ENCODE results near the gene SMIM44.

SMIM44 gene

GRCh38 chr19:3459965-3460582 is 23.2 kb downstream of the SMIM44 start:
- peak overlapping the region in 1 of 5 donors; percentile 59 for H3K9ac ChIP-seq (ENCODE audit: low read length in 5 of 5)
- H3K9me3 ChIP-seq (ENCODE audit: control insufficient read depth in 5 of 5, low read length in 5 of 5) = no peaks in the 10 kb centered on the region
- peaks cover 0 to 40% (median 35%) of the 10 kb centered on the region in 5 donors for H3K4me1 ChIP-seq (ENCODE audit: control insufficient read depth in 5 of 5, insufficient read depth in 5 of 5, low read length in 5 of 5)
- peak overlapping the region; percentile 61 for H3K27ac ChIP-seq (ENCODE audit: low read depth, low read length)
- H3K36me3 ChIP-seq (ENCODE audit: control insufficient read depth in 5 of 5, insufficient read depth in 5 of 5, low read length in 5 of 5) = peaks cover 0 to 46% (median 28%) of the 10 kb centered on the region in 5 donors
- no peaks in the 10 kb centered on the region for H3K27me3 ChIP-seq (ENCODE audit: control insufficient read depth in 5 of 5, insufficient read depth in 4 of 5, low read length in 5 of 5)
- H3K4me3 ChIP-seq (ENCODE audit: low read depth in 1 of 5, low read length in 5 of 5) = no peak overlapping the region

DNA sequence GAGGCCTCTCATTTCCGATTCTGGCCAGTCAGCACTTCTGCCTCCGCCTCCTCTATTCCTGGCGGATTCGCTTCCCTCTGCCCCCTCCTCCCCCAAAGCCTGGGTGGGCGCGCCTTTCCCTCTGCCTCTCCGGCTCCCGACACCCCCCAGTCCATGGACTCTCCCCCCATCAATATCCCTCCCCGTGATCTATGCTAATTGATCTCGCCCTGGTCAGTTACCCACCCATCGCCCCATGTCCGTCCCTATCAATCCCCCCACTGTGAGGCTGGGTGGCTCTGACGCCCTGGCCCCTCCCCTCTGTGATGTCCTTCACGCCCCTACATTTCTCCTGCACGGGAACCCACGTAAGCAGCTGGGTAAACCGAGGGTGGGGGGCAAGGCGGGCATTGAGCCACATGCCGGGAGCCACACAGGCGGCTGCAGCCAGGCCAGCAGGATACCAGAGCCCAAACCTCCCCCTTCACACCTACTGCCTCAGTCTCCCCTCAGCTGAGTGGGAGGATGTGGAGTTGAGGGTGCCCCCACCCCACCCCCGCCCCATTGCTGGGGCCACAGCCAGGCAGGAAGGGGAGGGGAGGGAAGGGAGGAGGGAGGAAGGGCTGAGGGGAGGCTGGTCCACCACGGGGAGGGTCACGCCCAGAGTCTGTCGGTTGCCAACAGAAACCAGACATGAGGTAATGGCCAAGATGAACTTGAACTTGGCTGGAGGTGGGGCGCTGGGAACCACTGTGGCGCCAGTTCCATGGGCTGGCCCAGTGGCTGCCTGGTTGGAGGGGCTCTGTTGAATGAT is 24.0 kb downstream of the SMIM44 start:
- Histone ChIP-seq H3K27ac (ENCODE audit: low read depth, low read length) (peak overlapping the region; percentile 74), H3K4me3 (ENCODE audit: low read depth in 1 of 5, low read length in 5 of 5) (peak overlapping the region in 1 of 5 donors; percentile 18), H3K9me3 (ENCODE audit: control insufficient read depth in 5 of 5, low read length in 5 of 5) (no peaks in the 10 kb centered on the region), H3K9ac (ENCODE audit: low read length in 5 of 5) (peak overlapping the region in 3 of 5 donors; percentile 11 to 59 (median 30)), H3K27me3 (ENCODE audit: control insufficient read depth in 5 of 5, insufficient read depth in 4 of 5, low read length in 5 of 5) (no peaks in the 10 kb centered on the region), H3K4me1 (ENCODE audit: control insufficient read depth in 5 of 5, insufficient read depth in 5 of 5, low read length in 5 of 5) (peaks cover 0 to 40% (median 35%) of the 10 kb centered on the region in 5 donors), H3K36me3 (ENCODE audit: control insufficient read depth in 5 of 5, insufficient read depth in 5 of 5, low read length in 5 of 5) (peaks cover 0 to 53% (median 36%) of the 10 kb centered on the region in 5 donors)

DNA sequence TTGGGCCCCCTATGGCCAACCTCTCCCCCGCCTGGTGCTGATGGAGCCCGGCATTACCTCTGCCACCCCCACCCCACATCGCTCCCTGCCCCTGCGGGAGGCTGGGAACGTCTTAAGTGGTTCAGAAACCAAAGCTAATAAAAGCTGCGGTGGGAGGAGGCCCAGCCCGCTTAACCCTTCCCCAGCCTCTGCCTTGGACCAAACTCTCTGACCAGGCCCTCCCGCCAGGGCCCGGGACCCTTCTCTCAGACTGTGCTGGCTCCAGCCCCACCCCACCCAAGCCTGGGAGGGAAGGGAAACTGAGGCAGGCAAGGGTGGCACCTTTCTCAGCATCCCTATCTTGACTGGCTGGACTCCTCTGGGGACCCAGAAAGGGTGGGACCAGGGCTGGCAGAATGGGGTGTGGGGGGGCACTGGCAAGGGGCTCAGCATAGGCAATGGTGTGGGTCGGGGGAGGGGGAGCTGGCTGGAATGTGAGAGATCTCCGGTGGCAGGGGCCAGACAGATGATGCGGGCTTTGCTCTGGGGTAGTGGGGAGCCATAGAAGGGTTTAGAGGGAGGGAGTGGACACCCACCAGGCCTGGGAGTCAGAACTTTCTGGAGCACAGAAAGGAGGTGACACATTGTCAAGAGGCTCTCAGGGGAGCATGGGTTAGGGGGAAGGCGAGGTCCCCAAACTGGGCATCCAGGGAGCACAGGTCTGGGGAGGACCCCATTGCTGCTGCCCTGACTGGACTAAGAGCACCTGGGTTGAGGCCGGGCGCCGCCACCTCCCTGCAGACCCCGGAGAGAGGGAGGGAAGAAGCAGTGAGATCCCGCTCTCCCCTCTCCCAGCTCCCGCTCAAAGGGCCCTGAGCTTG is 24.8 kb downstream of the SMIM44 start:
- H3K27me3 ChIP-seq (ENCODE audit: control insufficient read depth in 5 of 5, insufficient read depth in 4 of 5, low read length in 5 of 5) = no peaks in the 10 kb centered on the region
- H3K4me1 ChIP-seq (ENCODE audit: control insufficient read depth in 5 of 5, insufficient read depth in 5 of 5, low read length in 5 of 5) = peaks cover 0 to 39% (median 35%) of the 10 kb centered on the region in 5 donors
- peak overlapping the region in 2 of 5 donors; percentile 41 to 43 for H3K9ac ChIP-seq (ENCODE audit: low read length in 5 of 5)
- peaks cover 0 to 59% (median 44%) of the 10 kb centered on the region in 5 donors for H3K36me3 ChIP-seq (ENCODE audit: control insufficient read depth in 5 of 5, insufficient read depth in 5 of 5, low read length in 5 of 5)
- H3K27ac ChIP-seq (ENCODE audit: low read depth, low read length) = peak overlapping the region; percentile 74
- H3K9me3 ChIP-seq (ENCODE audit: control insufficient read depth in 5 of 5, low read length in 5 of 5) = no peaks in the 10 kb centered on the region
- H3K4me3 ChIP-seq (ENCODE audit: low read depth in 1 of 5, low read length in 5 of 5) = peak overlapping the region in 1 of 5 donors; percentile 18

DNA sequence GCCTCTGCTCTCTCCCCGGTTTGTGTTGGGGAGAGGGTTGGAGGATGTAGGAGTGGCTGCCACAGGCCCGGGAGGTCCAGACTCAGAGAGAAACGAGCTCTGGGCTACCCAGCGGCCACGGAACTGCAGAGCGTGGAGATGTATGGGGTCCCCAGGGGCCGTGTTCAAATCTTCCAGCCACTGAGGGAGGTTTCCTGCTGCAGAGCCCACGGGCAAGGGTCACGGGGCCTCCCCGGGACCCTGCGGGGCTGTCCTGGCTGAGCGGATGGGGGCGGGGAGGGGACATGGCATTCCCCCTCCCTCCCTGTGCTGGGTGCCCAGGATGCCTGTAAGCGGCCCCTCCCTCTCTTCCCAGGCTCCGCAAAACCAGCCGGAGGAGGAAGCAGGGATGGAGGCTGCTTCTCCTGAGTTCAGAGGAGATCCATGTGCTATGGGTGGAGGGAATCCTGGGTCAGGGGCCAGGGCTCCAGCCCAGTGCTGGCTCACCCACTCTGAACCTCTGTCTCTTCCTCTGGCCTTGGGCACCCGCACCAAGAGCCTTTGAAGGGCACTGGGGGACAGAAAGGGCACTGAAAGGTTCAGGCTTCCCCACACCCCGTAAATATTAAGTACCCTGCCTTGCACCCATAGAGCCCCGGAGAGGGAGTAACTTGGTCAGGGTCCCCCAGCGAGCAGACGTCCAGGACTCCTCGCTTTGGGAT is 25.6 kb downstream of the SMIM44 start:
- Histone ChIP-seq H3K9me3 (ENCODE audit: control insufficient read depth in 5 of 5, low read length in 5 of 5) (no peaks in the 10 kb centered on the region), H3K27me3 (ENCODE audit: control insufficient read depth in 5 of 5, insufficient read depth in 4 of 5, low read length in 5 of 5) (no peaks in the 10 kb centered on the region), H3K9ac (ENCODE audit: low read length in 5 of 5) (peak overlapping the region in 1 of 5 donors; percentile 43), H3K27ac (ENCODE audit: low read depth, low read length) (peak overlapping the region; percentile 74), H3K4me3 (ENCODE audit: low read depth in 1 of 5, low read length in 5 of 5) (no peak overlapping the region), H3K4me1 (ENCODE audit: control insufficient read depth in 5 of 5, insufficient read depth in 5 of 5, low read length in 5 of 5) (peaks cover 0 to 39% (median 35%) of the 10 kb centered on the region in 5 donors), H3K36me3 (ENCODE audit: control insufficient read depth in 5 of 5, insufficient read depth in 5 of 5, low read length in 5 of 5) (peaks cover 0 to 60% (median 45%) of the 10 kb centered on the region in 5 donors)

GRCh38 chr19:3456925-3457527 is 26.2 kb downstream of the SMIM44 start:
- H3K9me3 ChIP-seq (ENCODE audit: control insufficient read depth in 5 of 5, low read length in 5 of 5) = no peaks in the 10 kb centered on the region
- peaks cover 0 to 61% (median 48%) of the 10 kb centered on the region in 5 donors for H3K36me3 ChIP-seq (ENCODE audit: control insufficient read depth in 5 of 5, insufficient read depth in 5 of 5, low read length in 5 of 5)
- H3K9ac ChIP-seq (ENCODE audit: low read length in 5 of 5) = no peak overlapping the region
- H3K27ac ChIP-seq (ENCODE audit: low read depth, low read length) = no peak overlapping the region
- no peaks in the 10 kb centered on the region for H3K27me3 ChIP-seq (ENCODE audit: control insufficient read depth in 5 of 5, insufficient read depth in 4 of 5, low read length in 5 of 5)
- H3K4me3 ChIP-seq (ENCODE audit: low read depth in 1 of 5, low read length in 5 of 5) = no peak overlapping the region
- H3K4me1 ChIP-seq (ENCODE audit: control insufficient read depth in 5 of 5, insufficient read depth in 5 of 5, low read length in 5 of 5) = peaks cover 0 to 39% (median 35%) of the 10 kb centered on the region in 5 donors

- Histone ChIP-seq H3K36me3 (ENCODE audit: control insufficient read depth in 5 of 5, insufficient read depth in 5 of 5, low read length in 5 of 5) (peaks cover 0 to 67% (median 50%) of the 10 kb centered on the region in 5 donors), H3K9ac (ENCODE audit: low read length in 5 of 5) (no peak overlapping the region), H3K27me3 (ENCODE audit: control insufficient read depth in 5 of 5, insufficient read depth in 4 of 5, low read length in 5 of 5) (no peaks in the 10 kb centered on the region), H3K4me1 (ENCODE audit: control insufficient read depth in 5 of 5, insufficient read depth in 5 of 5, low read length in 5 of 5) (peaks cover 0 to 42% (median 36%) of the 10 kb centered on the region in 5 donors), H3K4me3 (ENCODE audit: low read depth in 1 of 5, low read length in 5 of 5) (no peak overlapping the region), H3K27ac (ENCODE audit: low read depth, low read length) (no peak overlapping the region), H3K9me3 (ENCODE audit: control insufficient read depth in 5 of 5, low read length in 5 of 5) (no peaks in the 10 kb centered on the region)
Observed at GRCh38 chr19:3455960-3456601, 27.2 kb downstream of the SMIM44 start.

DNA sequence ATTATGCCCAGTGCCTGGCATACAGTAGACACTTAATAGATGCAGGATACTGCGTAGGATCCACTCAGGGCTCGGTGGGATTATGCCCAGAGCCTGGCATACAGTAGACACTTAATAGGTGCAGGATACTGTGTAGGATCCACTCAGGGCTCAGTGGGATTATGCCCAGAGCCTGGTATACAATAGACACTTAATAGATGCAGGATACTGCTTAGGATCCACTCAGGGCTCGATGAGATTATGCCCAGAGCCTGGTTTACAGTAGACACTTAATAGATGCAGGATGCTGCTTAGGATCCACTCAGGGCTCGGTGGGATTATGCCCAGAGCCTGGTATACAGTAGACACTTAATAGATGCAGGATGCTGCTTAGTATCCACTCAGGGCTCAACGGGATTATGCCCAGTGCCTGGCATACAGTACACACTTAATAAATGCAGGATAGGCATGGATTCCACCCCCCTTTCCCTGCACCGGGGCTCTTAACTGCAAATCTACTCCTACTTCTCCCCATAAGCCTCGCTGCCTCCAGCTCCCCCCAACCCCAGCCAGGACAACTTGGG is 27.8 kb downstream of the SMIM44 start:
- Histone ChIP-seq H3K27me3 (ENCODE audit: control insufficient read depth in 5 of 5, insufficient read depth in 4 of 5, low read length in 5 of 5) (no peaks in the 10 kb centered on the region), H3K4me1 (ENCODE audit: control insufficient read depth in 5 of 5, insufficient read depth in 5 of 5, low read length in 5 of 5) (peaks cover 0 to 48% (median 40%) of the 10 kb centered on the region in 5 donors), H3K27ac (ENCODE audit: low read depth, low read length) (no peak overlapping the region), H3K36me3 (ENCODE audit: control insufficient read depth in 5 of 5, insufficient read depth in 5 of 5, low read length in 5 of 5) (peaks cover 0 to 73% (median 51%) of the 10 kb centered on the region in 5 donors), H3K9ac (ENCODE audit: low read length in 5 of 5) (no peak overlapping the region), H3K9me3 (ENCODE audit: control insufficient read depth in 5 of 5, low read length in 5 of 5) (no peaks in the 10 kb centered on the region), H3K4me3 (ENCODE audit: low read depth in 1 of 5, low read length in 5 of 5) (no peak overlapping the region)

GRCh38 chr19:3454656-3455392 is 28.4 kb downstream of the SMIM44 start:
- no peaks in the 10 kb centered on the region for H3K27me3 ChIP-seq (ENCODE audit: control insufficient read depth in 5 of 5, insufficient read depth in 4 of 5, low read length in 5 of 5)

More at GRCh38 chr19:3454656-3455392, 28.4 kb downstream of the SMIM44 start:
- no peak overlapping the region for H3K9ac ChIP-seq (ENCODE audit: low read length in 5 of 5)
- H3K4me3 ChIP-seq (ENCODE audit: low read depth in 1 of 5, low read length in 5 of 5) = no peak overlapping the region
- H3K36me3 ChIP-seq (ENCODE audit: control insufficient read depth in 5 of 5, insufficient read depth in 5 of 5, low read length in 5 of 5) = peaks cover 0 to 73% (median 51%) of the 10 kb centered on the region in 5 donors
- H3K27ac ChIP-seq (ENCODE audit: low read depth, low read length) = no peak overlapping the region
- H3K9me3 ChIP-seq (ENCODE audit: control insufficient read depth in 5 of 5, low read length in 5 of 5) = no peaks in the 10 kb centered on the region
- H3K4me1 ChIP-seq (ENCODE audit: control insufficient read depth in 5 of 5, insufficient read depth in 5 of 5, low read length in 5 of 5) = peaks cover 0 to 42% (median 34%) of the 10 kb centered on the region in 5 donors

All from subcutaneous abdominal adipose tissue (tissue), 5 donors.